ENCODE data around the gene FOXR1.

- no peak for TF ChIP-seq POLR2A (IDR thresholded peaks at IDR 0.05; ENCODE audit: low read length)
- TF ChIP-seq GATA1 (IDR thresholded peaks at IDR 0.05; ENCODE audit: low read depth, low read length) = no peak
Observed at GRCh38 chr11:118957549-118957948, 14.0 kb upstream of the FOXR1 start.

All from erythroblast (primary cell).